ENCODE results near the gene SLC24A3.

Gene SLC24A3

DNA sequence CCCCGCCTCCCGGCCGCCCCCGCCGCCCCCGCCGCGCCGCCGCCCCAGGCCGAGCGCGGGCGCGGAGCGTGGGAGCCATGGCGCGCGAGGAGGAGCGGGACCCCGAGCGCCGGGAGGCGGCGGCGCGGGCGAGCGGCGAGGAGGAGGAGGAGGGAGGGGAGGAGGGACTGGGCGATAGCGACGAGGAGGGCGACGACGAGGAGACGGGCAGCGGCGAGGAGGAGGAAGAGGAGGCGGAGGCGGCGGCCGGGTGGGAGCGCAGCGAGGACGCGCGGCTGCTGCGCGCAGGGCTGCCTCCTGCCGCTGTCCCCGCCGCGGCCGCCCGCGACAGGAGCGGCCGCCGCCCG is at the start of gene SLC24A3:
TSS of gene SLC24A3 (plus strand) at position 174 of the 347 bp plus-strand sequence.
- DNase-seq: no peak

DNA sequence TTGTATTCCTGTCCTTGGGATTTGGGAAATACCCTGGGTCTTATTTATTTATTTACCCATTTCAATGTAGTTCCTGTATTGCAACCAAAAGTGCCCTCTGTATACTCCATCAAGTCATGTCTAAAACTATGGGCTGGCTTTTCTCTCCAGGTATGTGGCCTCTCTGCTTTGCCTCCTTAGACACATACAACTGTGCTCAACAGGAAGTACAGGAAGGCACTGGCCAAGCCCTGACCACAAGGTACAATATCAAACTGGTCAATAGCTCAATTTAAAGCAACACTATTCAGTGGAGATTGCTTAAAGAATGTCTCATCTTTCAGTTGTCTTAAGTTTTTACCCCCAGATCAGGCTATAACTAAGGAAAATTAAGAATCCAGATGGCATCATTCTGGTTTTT is 42.3 kb upstream of the SLC24A3 start:
- DNase-seq: no peak

DNA sequence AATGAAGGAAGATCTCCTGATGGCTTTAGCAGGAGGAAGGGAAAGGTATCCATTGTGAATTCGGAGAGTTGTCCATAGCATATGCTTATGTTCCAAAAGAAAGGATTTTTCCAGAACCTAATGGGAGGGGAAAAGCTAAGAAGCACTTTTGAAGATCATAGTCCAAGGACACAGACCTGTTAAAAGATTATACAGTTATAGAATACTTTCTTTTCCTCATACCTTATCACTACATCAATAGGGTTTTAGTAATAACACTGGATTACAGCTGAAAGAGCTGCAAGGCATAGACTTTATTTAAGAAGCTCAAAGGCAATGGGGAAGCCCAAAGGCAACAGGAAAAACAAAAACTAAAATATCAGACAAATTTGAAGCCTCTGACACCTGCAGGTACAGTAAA is 39.8 kb upstream of the SLC24A3 start:
- DNase-seq: no peak

DNA sequence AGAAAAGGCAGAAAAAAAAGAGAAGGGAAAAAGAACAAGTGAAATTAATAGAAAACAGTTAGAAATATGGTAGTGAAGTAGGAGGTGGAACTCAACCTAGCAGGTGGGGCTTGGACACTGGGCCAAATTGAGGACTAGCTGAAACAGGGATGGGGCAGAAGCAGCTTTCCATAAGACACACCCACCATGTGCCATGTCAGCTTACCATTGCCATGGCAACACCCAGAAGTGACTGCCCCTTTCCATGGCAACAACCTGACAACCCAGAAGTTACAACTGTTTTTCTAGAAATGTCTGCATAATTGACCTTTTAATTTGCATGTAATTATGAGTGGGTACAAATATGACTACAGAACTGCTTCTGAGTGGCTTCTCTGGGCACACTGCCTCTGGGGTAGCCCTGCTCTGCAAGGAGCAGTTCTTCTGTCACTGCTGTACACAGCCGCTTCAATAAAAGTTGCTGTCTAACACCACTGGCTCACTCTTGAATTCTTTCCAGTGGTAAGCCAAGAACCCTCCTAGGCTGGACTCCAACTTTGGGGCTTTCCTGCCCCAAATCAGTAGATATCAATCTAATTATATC is 35.9 kb upstream of the SLC24A3 start:
- DNase-seq: no peak

DNA sequence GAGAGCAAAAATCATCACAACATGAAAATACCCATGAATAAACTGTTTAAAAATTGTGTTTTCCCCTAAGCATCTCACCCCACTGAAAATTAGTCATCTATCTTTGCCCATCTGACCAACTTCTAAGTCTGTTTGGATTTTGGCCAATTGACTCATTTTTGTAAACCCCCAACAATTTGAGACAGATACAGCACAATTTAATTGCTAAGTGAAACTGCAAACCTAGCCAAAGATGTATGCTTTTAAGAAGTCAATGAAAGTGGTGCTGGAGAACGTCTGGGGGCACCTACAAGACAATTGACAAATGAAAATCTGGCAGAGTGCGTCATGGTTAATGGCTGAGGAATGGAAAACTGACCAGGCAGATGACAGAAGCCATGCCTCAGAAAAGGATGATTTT is 30.9 kb upstream of the SLC24A3 start:
- no peak for DNase-seq

GRCh38 chr20:19185083-19185482 is 27.4 kb upstream of the SLC24A3 start:
- DNase-seq: no peak

GRCh38 chr20:19193349-19193748 is 19.1 kb upstream of the SLC24A3 start:
- DNase-seq: no peak

DNA sequence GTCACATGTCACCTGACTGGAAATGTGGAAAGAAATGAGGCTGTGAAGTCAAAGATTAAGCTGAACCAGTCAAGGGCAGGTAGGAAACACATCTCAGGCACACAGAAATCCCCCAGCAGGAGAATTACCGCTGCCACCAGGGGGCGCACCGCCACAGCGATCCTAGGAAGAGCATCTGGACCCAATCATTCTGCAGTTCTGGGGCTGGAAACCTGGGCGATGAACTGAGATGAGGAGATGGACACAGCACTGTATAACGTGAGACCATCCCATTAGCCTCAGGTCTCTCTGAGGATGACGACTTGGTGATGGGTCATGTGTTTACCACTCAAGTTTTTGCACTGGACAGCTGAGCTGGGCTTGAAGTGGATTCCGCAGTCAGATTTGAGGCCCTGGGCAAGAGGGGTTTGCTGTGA is 6.5 kb upstream of the SLC24A3 start:
- DNase-seq: peak; percentile 18 to 59

- DNase-seq: no peak
Observed at GRCh38 chr20:19207541-19207940, 4.9 kb upstream of the SLC24A3 start.

DNA sequence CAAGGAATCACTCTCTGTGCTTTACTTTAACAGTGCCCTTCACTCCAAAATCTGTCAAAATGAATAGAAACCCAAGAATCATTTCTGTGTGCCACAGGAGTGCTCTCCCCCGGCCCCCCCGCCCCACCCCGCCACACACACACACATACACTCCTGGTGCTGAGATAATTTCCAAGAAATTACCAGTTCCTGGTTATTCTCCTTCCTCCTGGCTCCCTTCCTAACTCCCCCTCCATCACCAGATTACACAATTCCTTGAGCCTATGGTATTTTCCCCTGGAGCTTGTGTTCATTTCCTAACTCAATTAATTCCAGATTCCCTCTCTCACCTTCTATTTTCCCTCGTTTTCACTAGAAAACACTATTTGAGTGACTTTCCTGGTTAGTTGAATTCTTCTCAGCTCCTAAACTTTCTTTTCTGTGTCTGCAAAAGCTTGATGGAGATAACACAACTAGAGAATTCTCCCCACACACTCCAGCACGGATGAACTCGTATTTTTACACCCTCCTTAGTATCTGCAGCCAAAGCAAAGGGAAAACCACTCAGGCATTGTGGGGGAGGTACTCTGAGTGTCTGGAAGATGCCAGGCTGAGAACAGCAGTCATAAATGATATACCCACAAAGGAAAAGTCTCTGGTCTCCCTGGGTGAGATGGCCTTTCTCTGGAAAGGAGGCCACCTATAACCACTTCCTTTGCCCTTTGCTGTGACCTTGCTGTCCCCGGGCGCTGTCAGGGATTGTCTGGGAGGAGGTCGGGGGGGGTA is 1.9 kb upstream of the SLC24A3 start:
- DNase-seq: no peak

DNA sequence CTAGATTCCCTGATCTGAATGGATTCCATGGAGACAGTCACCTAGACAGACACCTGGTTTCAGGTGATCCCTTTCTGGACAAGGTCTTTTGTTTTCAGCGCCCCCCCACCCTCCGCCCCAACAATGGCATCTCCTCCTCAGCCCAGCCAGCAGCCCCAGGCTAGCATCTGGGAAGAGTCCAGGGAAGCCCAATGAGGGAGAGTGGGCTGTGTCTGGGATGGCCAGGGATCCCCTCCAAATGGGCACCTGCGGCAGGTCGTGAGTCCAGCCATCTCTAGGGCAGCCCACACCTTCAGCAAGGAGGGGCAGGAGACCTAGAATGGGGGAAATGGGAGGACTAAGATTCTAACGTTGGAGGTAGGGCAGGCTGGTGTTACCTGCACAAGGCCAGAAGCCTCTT is 1.2 kb upstream of the SLC24A3 start:
- no peak for DNase-seq

DNA sequence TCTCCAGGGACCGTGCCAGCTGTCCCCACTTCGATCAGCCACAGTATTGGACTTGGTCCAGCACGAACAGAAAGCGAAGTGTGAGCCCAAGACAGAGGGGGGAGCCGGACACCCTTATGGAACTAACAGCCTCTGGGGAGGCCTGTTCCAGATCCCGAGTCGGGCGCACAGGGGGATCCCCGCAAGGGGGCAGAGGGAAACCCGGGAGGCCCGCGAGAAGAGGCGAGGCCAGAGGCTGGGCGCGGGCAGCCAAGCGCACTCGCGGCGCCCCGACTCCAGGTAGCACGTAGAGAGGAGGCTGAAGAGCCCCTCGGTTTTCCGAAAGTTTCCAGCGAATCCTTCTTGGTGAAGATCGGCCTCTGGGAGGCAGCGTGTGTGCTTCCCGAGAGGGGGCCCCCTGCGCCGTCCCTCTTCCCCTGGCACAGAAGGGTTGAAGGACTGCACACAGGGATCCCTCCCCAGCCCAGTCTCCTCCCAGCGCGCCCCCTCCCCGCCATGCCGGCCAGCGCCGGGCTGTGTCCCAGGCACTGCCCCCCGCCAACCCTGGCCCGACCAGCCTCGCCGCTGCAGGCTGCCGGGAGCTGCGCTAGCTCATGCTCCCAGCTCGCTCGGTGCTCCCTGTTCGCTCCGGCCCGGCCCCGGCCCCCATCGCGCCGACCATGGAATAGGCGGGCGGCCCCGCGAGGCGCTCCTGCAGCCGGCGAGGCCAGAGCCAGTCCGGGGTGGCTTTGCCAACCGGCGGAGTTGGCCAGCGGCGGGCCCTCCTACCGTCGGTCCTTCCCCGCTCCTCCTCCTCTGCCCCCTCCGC is 577 bp upstream of the SLC24A3 start:
- no peak for DNase-seq

DNA sequence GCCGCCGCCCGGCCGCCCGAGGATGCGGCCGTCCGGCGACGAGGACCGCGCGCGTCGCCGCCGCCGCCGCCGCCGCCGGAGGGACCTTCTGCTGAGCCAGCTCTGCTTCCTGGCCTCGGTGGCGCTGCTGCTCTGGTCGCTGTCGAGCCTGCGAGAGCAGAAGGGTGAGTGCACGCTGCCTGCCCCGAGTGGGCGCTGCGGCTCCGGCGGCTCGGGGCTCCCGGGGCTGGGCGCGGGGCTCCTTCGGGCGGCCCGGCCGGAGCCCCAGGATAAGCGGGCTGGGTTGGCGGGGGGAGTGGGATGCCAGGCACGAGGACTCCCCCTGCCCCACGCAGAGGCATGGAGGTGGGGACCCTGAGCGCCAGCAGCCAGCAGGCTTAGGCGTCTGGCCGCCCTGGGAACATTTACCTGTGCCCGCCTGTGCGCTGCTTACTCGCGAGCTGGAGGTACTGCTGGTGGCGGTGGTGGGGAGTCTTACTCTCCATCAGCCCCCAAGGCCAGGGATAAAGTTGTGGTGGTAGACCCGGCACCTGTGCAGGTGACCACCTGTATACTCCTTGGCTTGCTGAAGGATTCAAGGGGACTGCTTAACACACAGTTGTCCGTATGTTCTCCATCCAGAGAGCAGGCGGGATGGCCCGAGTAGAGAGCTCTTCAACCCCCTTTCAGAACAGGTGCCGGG is 520 bp downstream of the SLC24A3 start:
- DNase-seq: no peak

- DNase-seq: no peak
Observed at GRCh38 chr20:19213946-19214490, 1.6 kb downstream of the SLC24A3 start.

DNA sequence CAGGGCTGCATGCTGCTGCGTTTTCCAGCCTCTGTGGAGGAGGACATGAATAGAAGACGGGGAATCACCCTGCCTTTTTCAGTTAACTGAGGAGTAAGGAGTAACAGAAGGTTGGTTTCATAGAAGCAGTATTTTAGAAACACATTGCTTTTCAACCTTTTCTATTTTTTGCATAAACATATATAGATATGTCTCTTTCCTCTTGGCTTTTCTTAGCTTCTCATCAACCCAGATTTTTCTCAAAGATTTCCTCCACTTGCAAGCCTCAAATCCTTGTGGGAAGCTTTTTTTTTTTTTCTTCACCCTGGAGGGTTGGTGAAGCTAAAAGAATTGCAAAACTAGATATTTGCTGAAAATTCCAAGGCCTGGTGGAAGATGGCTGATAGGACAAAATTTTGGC is 6.0 kb downstream of the SLC24A3 start:
- no peak for DNase-seq

DNA sequence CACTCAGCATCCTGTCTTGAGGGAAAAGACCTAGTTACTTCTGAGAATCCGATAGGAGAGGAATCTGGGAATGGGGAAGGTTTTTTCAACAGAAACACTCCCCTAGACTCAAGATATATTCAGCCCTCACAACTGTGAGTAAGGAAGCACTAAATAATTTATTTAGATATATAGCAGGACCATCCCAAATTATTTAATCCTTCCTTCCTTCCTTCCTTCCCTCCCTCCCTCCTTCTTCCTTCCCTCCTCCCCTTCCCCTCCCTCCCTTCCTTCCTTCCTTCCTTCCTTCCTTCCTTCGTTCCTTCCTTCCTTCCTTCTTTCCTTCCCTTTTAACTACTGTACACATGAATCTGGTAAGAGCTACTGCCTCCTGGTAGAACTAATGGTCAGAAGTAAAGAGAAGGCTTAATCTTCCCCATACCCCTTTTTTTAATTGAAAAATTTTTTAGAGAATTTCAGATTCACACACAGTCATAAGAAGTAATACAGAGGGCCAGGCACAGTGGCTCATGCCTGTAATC is 10.1 kb downstream of the SLC24A3 start:
- DNase-seq: no peak

DNA sequence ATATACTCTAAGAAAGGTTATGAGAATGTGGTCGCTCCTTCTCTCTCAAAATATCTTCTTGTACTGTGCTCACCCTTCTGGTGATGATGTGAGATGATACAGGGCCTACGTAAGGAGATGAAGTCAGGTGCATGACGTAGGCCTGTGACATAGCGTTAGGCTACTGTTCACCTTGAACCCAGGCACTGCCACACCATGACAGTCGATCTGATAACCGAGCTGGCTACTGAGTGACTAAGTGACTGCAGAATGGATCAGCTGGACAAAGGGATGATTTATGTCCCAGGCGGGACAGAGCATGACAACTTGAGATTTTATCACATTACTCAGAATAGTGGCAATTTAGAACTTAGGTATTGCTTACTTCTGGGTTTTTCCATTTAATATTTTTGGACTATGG is 11.2 kb downstream of the SLC24A3 start:
- no peak for DNase-seq

DNA sequence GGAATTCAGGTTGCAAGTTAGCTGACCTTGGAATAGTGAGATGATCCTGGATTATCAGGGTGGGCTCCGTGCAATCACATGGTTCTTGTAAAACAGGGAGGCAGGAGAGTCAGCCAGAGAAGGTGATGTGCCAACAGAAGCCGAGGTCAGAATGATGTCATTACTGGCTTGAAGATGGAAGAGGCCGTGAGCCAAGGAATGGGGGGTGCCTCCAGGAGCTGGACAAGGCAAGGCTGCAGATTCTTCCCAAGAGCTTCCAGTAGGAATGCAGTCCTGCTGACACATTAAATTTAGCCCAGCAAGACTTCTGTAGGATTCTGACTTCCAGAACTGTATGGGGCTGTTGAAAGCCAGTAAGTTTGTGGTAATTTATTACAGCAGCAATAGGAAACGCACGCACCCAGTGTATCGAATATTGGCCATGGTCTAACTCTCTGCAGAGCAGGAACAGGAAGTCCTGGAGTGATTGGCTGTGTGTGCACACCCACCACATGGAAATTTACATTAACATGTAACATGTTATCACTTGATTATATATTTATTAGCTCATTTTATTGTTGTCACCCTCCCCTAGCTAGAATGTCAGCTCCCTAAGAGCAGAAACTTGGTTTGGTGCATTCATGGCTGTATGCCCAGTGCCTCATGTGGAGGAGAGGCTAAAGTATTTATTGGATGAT is 19.1 kb downstream of the SLC24A3 start:
- DNase-seq: no peak

DNA sequence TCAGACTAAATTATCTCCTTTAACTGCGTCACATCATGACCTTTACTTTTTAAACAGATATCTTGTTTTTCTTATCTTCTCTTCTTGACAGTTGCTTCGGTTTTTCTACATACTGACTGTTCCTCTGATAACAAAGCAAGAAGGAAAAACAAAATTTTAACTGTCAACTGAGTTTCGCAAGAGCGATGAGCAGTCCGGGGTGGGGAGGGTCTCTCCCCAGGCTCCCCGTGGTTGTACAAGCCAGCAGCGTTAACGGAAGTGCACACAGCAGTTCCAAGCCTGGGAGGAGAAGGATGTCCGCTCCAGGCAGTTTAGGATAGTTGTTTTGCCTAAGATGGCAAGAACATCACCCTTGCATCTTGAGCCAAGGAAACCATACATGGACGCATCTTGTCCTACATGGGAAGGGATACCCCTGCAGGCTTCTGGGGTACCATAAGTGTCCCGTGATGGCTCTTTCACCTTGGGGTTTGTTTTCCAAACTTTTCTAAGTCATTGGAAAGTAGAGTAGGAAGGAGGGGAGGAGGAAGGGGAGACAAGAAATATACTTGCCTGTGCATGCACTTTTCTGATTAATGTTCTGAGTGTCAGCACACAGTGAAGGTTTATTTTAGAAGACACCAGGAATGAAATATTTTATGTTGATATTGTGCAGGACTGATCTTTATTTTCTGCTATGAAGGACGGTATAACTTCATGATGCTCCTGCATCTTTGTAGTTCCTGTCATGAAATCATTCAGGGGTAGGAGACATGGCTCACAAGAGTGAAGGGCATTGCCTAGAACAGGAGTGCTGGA is 20.8 kb downstream of the SLC24A3 start:
- no peak for DNase-seq

DNA sequence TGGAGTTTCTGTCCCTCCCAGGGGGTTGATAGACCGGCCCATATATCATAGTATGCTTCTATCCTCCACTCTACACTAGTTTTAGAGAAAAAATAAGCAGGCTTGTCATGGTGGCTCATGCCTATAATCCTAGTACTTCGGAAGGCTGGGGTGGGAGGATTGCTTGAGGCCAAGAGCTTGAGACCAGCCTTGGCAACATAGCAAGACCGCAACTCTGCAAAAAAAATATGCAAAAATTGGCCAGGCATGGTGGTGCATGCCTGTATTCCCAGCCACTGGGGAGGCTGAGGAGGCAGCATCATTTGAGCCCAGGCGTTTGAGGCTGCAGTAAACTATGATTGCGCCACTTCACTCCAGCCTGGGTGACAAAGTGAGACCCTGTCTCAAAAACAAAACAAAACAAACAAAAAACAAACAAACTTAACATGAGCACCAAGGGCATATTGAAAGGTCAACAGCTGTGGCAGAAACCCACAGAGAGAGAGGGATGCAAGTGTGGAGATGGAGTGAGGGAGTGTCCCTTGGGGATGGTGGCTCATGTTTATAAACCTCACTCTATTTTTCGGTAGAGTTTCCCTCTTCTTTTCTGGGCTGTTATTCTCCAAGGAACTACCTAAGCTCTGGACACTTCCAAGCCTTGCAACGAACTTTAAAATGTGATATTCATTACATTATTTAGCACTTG is 24.1 kb downstream of the SLC24A3 start:
- DNase-seq: no peak

DNA sequence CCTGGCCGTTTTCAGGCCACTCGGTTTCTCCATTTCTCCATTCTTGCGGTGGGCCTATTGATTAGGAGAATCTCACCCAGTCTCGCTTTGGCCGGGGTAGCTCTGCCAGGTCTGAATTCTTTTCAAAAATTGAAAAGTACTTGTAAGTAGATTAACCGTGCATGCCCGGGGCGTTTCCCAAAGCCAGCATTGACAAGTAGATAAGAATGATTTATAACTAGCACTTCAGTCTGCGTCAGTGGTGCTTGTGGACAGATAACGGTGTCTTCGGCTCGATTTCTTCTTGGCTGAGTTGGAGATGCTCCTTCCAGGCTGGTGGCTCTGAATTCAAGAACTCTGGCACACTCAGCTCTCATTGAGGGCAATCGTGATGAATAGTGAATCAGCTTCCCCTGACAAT is 29.0 kb downstream of the SLC24A3 start:
- DNase-seq: no peak
